ENCODE measurements around the gene RIBC1. TPM values are rescaled to one million over a fixed set of nuclear protein-coding genes. Genes with fewer than 3 reads are reported as not detected.
"Not testable (repeated sequence)": the region's sequence is repeated elsewhere in the genome, so short reads cannot be mapped to it uniquely, and the experiment has no call there.

Gene RIBC1
- total RNA-seq, 1 donor from 2014 or later, result 0.81 TPM

GRCh38 chrX:53433651-53434639, 11.3 kb downstream of the RIBC1 start, which contains the start of gene HSD17B10:
HSD17B10 (minus strand) TSS chrX:53434370; CDS start chrX:53434345, 25 bp downstream.
- intact Hi-C loops (cut with DNase I), result loop anchor here (10.0 kb wide), 1 partner anchor 149 kb away; the partner anchor contains the start of gene IQSEC2
- DNase-seq (ENCODE audit: low spot score), result peak; percentile 95

DNA sequence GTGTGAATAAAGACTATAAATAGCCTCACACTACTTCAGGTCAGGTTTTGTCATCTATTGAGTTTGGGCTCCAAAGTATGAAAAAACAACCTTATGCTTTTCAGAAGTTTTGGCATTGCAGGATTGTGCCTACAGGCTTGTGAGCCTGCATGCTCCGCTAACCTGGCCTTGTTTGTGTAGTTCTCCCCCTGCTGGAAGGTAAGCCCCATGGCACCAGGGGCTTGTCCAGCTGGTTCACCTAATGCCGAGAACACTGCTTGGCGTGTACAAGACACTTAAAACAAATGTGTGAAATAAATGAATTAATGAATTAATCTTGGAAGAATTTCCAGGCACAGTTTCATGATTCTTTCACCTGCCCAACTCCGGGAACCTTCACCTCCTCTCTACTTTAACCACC, 13.3 kb downstream of the RIBC1 start:
- intact Hi-C loops (cut with DNase I), result loop anchor here (2.0 to 10.0 kb wide), 2 partner anchors 119 to 151 kb away; partner anchors contain the start of gene IQSEC2

GRCh38 chrX:53437206-53437605, 14.5 kb downstream of the RIBC1 start:
- intact Hi-C loops (cut with DNase I), result loop anchor here (2.0 to 10.0 kb wide), 2 partner anchors 120 to 152 kb away; partner anchors contain the start of gene IQSEC2
- no peak for DNase-seq (ENCODE audit: low spot score)

More for the DNA sequence above, 13.3 kb downstream of the RIBC1 start:
- DNase-seq (ENCODE audit: low spot score), result no peak

DNA sequence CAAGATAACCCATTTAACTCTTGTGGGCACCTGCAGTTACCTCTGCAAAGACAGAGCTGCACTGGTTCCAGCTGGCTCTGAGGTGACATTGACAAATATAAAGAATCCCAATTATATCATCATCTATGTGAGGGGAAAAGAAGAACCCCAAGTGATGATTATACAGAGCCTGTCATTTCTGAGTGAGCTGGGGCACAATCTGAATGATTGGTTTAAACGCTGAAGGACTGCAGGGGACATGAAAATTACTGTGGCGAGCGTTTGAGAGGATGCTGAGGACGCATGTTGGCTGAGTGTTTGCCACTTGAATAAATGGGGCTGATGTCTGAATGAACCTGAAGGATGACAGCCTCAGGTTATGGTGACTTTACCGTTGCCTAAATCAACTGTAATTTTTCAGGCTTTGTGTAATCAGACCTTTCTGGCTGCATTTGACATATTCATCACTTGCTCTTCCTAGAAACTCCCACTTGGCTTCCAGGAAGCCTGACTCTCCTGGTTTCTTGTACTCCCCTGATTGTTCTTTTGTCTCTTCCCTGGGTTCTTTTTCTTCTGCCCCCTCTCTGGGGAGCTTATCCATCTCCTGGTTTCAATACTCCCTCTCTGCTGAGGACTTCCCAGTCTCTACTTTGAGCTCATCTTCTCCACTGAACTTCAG, 15.6 kb downstream of the RIBC1 start:
- DNase-seq (ENCODE audit: low spot score), result no peak
- intact Hi-C loops (cut with DNase I), result loop anchor here (10.0 kb wide), 1 partner anchor 154 kb away; the partner anchor contains the start of gene IQSEC2

DNA sequence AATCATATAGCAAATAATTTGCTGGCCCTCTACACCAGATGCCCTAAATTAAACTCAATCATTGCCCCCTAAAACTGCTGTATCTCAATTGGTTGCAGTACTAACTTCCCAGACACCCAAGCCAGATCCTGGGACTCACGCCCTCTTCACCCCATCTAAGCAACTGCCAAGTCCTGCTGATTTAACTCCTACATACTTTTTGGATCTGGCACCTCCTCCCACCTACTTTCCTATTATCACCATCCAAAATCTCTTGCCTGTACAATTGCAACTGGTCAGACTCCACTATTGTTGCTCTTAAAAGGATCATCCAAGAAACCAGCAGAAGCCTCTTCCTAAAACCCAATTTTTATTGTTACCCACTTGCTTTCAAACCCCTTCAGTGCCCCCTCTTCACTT, 16.2 kb downstream of the RIBC1 start:
- no peak for DNase-seq (ENCODE audit: low spot score)
- intact Hi-C loops (cut with DNase I), result loop anchor here (10.0 kb wide), 1 partner anchor 154 kb away; the partner anchor contains the start of gene IQSEC2

GRCh38 chrX:53440101-53440500, 17.4 kb downstream of the RIBC1 start:
- no peak for DNase-seq (ENCODE audit: low spot score)
- intact Hi-C loops (cut with DNase I), result no loop called here

DNA sequence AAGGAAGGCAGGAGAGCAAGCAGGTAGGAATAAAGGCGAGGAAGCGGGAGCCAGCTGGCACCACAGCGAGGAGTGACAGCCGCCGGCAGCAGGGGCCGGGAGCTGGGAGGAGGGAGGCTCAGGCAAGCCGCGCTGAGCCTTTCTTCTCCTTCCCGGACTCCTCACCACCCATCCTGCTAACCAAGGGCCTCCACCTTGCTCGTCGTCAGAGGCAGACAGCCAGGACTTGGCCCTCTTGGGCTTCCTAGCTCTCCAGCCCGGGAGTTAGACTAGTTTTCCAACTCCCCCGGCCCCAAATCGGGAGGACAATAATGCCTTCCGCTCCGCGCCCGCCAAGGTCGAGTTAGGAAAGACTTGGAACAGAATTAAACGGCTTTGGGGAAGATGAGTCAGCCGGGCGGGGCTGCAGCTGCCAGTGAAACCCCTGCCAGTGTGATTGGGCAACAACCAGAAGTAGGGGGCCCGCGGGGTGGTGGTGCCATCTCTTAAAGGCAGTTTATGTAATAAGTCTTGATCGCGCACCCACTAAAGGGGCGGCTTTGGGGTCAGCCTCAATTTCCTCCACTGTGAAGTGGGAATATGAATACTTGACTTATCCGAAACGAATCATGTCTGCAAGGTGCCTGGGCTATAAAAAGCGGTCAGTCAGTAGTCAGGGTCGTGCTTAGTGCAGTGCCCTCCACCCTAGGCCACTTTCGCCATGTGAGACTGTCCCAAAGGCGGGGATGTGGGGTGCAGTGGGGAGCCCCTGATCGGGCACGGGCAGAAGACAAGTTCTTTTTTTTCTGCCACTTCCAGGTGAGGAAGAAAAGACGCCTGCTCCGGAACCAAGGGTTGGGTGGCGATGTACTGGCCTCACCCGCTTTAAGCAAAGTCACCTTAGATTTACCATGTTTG, 18.2 kb downstream of the RIBC1 start:
- peak; percentile 81 for DNase-seq (ENCODE audit: low spot score)

DNA sequence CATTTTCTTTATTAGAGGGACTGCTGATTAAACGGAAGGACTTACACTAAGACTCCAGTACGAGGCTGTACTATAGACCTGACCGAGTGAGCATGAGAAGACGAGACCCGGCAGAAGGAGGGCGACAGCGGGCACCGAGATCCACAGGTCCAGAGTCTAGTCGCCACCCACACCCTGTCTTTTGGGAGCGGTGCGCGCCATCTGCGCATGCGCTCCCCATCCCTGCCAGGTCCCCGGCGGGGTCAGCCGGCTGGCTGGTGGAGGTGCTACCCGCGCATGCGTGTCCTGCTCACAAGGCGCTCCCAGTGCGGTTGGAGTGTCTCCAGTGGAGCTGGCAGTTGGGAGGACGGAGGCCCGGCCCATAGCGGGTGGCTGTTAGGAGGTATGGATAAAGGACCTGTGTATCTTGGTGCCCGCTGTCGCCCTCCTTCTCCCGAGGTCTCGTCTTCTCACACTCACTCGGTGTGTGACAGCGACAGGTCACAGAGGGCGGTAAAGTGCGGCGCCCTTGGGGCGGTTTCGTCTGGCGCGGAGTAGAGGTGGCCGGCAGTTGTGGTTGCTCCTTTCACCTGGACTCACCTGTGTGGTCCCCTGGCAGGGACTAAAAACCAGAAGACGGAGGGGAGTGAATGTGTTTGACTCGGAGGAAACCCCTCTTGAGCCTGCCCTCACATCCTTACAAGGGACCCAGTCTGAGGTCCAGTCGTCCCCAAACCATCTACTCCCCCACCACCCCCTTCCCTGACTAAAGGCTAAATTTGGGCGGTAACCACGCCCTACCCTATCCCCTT, 19.1 kb downstream of the RIBC1 start:
- intact Hi-C loops (cut with DNase I), result no loop called here
- DNase-seq (ENCODE audit: low spot score), result peak; percentile 89

More for the DNA sequence above, 18.2 kb downstream of the RIBC1 start:
- intact Hi-C loops (cut with DNase I), result no loop called here

- DNase-seq (ENCODE audit: low spot score), result no peak
- intact Hi-C loops (cut with DNase I), result no loop called here
Observed at GRCh38 chrX:53442322-53442631, 19.6 kb downstream of the RIBC1 start.

DNA sequence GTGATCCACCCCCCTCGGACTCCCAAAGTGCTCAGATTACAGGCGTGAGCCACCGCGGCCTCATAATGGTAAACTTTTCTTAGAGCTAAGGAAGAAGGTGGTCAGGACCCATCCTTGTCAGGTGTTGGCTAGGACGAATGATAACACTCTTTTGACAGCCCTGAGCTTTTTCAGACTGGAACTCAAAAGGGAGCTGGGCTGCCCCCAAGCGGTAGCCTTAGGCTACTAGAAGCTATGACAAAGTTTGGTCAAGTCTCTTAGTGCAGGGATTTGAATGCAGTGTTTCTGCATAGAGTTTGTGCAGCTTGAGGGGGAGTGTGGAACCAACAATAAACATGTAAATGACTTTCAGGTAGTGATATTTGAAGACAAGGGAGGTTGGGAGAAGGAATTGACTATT, 23.3 kb downstream of the RIBC1 start:
- DNase-seq (ENCODE audit: low spot score), result no peak
- intact Hi-C loops (cut with DNase I), result no loop called here

GRCh38 chrX:53447441-53447840, 24.8 kb downstream of the RIBC1 start:
- DNase-seq (ENCODE audit: low spot score), result no peak
- intact Hi-C loops (cut with DNase I), result no loop called here

DNA sequence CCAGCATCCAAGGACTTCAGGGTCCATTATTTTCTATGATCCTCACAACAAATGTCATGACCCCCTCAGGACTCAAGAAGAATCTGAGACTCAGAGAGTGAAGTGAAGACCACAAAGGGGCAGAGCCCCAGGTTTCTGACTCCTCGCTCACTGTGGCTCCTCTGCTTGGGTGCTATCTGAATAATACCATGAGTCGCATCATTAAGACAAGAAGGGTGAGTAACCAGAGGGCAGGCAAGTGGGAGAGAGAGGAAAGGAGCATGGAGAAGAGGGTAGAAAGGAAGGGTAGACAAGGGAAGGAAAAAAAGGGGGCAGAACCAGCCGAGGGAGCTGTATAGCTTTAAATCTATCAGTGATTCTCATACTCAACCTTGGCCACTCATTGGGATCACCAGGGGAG, 27.0 kb downstream of the RIBC1 start:
- intact Hi-C loops (cut with DNase I), result no loop called here
- no peak for DNase-seq (ENCODE audit: low spot score)

DNA sequence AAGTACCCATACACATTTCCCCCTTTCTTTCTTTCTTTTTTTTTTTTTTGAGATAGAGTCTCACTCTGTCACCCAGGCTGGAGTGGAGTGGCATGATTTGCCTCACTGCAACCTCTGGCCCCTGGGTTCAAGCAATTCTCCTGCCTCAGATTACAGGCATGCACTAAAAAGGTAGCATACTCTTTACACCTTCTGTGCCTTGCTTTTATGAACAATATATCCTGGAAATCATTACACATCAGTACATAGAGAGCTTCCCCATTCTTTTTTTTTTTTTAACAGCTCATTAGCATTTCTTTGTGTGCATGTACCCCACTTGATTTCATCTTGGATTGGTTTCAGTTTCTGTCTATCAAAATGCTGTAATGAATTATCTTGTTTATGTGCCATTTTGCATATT, 30.1 kb downstream of the RIBC1 start:
- intact Hi-C loops (cut with DNase I), result no loop called here
- peak; percentile 17 for DNase-seq (ENCODE audit: low spot score)

DNA sequence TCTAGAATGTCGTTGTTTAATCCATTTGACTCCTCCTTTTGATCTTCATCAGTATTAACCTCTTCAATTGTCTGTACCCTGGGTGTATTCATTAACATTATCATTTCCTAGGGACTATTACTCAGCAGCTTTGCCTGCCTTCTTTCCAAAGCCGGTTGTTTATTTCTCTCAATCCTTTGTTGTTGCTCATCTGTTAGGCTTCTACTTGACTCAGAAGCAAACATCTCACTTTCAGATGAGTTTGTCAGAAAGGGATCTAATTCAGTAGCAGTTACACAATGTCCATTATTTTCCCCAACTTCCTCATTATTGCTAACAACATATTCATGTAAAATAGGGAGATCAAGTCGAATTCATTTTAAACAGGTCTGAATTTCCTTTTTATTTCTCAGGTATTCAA, 33.6 kb downstream of the RIBC1 start:
- intact Hi-C loops (cut with DNase I), result no loop called here

GRCh38 chrX:53458082-53458481, 35.4 kb downstream of the RIBC1 start:
- no peak for DNase-seq (ENCODE audit: low spot score)
- intact Hi-C loops (cut with DNase I), result no loop called here

More for the DNA sequence above, 33.6 kb downstream of the RIBC1 start:
- DNase-seq (ENCODE audit: low spot score), result no peak

- DNase-seq (ENCODE audit: low spot score); intact Hi-C loops (cut with DNase I): not testable (repeated sequence)
Observed at GRCh38 chrX:53468659-53469058, 46.0 kb downstream of the RIBC1 start.

DNA sequence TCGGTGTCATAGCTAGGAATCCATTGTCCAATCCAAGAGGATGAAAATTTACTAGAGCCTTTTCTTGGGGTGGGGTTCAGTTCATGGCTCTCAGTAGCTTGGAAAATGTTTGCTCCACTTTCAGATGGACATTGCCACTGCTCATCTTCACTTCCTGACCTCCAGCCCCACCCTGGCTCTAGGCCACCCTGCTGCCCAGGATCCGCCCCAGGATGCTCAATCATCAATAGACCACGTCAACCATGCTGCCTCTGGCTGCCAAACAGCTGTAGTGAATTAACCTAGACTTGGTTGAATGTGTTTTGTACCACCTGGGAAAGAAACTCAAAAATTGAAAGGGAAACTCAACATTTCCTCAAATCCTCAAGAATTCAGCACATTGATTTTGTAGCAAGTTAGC, 48.7 kb downstream of the RIBC1 start:
- intact Hi-C loops (cut with DNase I), result no loop called here
- no peak for DNase-seq (ENCODE audit: low spot score)

- DNase-seq (ENCODE audit: low spot score), result no peak
- intact Hi-C loops (cut with DNase I), result no loop called here
Observed at GRCh38 chrX:53474707-53475106, 52.0 kb downstream of the RIBC1 start.

GRCh38 chrX:53476371-53476770, 53.7 kb downstream of the RIBC1 start:
- intact Hi-C loops (cut with DNase I), result no loop called here

More at GRCh38 chrX:53476371-53476770, 53.7 kb downstream of the RIBC1 start:
- no peak for DNase-seq (ENCODE audit: low spot score)
